SK-N-MC (cell line): ENCODE measurements around the gene BMPR2.

ENCODE experiments used
- EZH2 ChIP-seq: fragments of 200-600 bp; sonication (generic); IDR thresholded peaks from one replicate; pipeline ENCODE4 v1.6.1; 2017; ENCODE audit warnings: antibody characterized with exemption
- FOXP2 ChIP-seq: optimal IDR thresholded peaks from 2 replicates; pipeline ENCODE3; 2011; ENCODE audit warnings: mild to moderate bottlenecking, moderate library complexity; ENCODE audit not compliant: insufficient read depth; ENCODE audit errors: extremely low read length, control extremely low read depth
- POLR2AphosphoS5 ChIP-seq: IDR thresholded peaks from 2 replicates; pipeline ENCODE4 v1.6.1; 2012; ENCODE audit warnings: mild to moderate bottlenecking, low read depth, low read length, borderline replicate concordance

DNA sequence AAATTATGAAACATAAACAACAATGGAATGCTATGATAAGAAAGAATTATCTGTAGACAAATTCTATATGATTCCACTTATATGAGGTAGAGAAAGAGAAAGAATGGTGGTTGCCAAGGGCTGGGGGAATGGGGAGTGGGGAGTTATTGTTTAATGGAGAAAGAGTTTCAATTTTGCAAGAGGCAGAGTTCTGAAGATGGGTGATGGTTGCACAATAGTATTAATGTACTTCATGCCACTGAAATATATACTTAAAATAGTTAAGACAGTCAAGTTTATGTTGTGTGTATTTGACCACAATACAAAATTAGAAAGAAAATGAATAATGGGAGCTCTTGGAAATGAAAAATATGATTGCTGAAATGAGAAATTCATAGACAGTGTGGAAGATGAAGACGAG lies 236.0 kb downstream of the BMPR2 start:
- no peak for TF ChIP-seq EZH2
- no peak for TF ChIP-seq POLR2AphosphoS5
- TF ChIP-seq FOXP2, result no peak
